Type B pancreatic cell (in vitro differentiated cells): ENCODE results near the gene OR10G4. TPM values are rescaled to one million over a fixed set of nuclear protein-coding genes. Genes with fewer than 3 reads are reported as not detected.
"Not testable (repeated sequence)": the region's sequence is repeated elsewhere in the genome, so short reads cannot be mapped to it uniquely, and the experiment has no call there.

Experiments
- DNase-seq: peaks from one replicate; pipeline ENCODE4 v3.0.0; 2021; ENCODE audit warnings: mixed read lengths; ENCODE audit not compliant: unreplicated experiment; ENCODE audit errors: extremely low spot score
- H3K27ac Mint-ChIP-seq: 2 replicates; pipeline ENCODE4 v1.8.0; 2021; ENCODE audit warnings: mild to moderate bottlenecking, mixed read lengths
- H3K27me3 Mint-ChIP-seq: 2 replicates; pipeline ENCODE4 v1.8.0; 2021; ENCODE audit warnings: mixed read lengths
- H3K36me3 Mint-ChIP-seq: 2 replicates; pipeline ENCODE4 v1.8.0; 2021; ENCODE audit warnings: mixed read lengths
- H3K4me1 Mint-ChIP-seq: one replicate; pipeline ENCODE4 v1.8.0; 2021; ENCODE audit warnings: mixed read lengths; ENCODE audit not compliant: unreplicated experiment
- H3K4me3 Mint-ChIP-seq: 2 replicates; pipeline ENCODE4 v1.8.0; 2021; ENCODE audit warnings: mild to moderate bottlenecking, mixed read lengths
- H3K9me3 Mint-ChIP-seq: 2 replicates; pipeline ENCODE4 v1.8.0; 2021; ENCODE audit warnings: mixed read lengths
- total RNA-seq: library from RNA; stranded (reverse); gene quantifications from 2 replicates; pipeline ENCODE4 v1.2.1, GENCODE V29; 2021; ENCODE audit warnings: low replicate concordance
- TF ChIP-seq, protein P1 (sequence below): fragments of 200-600 bp; sonication (generic); conservative IDR thresholded peaks from 2 replicates; pipeline ENCODE4 v1.5.0; 2021; ENCODE audit warnings: antibody characterized with exemption, mild to moderate bottlenecking

Gene OR10G4
- total RNA-seq, 1 donor from 2014 or later: not detected

DNA sequence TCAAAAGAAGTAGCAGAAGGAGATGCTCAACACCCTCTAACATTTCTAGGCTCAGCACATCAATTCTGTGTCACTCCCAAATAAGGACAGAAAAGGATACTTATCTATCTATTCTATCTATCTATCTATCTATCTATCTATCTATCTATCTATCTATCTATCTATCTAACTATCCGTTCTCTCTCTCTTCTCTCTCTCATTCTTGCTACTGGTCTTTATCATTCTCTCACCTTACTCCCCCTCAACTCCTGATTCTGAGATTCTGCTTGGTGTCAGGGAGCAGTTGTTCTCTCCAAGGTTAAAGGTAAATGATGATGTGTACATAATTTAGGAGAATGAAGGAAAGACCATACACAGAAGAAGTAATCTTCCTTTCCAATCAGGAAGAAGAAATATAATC, 17.7 kb upstream of the OR10G4 start, which contains the start of gene OR10G6:
Gene OR10G6, minus strand, starts transcription at position 43 of the 400 bp plus-strand sequence. Its CDS starts 0 bp downstream, at position 43.
- TF ChIP-seq, protein P1, sequence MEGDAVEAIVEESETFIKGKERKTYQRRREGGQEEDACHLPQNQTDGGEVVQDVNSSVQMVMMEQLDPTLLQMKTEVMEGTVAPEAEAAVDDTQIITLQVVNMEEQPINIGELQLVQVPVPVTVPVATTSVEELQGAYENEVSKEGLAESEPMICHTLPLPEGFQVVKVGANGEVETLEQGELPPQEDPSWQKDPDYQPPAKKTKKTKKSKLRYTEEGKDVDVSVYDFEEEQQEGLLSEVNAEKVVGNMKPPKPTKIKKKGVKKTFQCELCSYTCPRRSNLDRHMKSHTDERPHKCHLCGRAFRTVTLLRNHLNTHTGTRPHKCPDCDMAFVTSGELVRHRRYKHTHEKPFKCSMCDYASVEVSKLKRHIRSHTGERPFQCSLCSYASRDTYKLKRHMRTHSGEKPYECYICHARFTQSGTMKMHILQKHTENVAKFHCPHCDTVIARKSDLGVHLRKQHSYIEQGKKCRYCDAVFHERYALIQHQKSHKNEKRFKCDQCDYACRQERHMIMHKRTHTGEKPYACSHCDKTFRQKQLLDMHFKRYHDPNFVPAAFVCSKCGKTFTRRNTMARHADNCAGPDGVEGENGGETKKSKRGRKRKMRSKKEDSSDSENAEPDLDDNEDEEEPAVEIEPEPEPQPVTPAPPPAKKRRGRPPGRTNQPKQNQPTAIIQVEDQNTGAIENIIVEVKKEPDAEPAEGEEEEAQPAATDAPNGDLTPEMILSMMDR: no peak
- no peak for DNase-seq
- H3K27me3 Mint-ChIP-seq: no peaks in the 10 kb centered on the region
- H3K27ac Mint-ChIP-seq: no peak within 1 kb of the TSS
- no peak within 1 kb of the TSS for H3K4me3 Mint-ChIP-seq
- no peaks in the 10 kb centered on the region for H3K36me3 Mint-ChIP-seq
- H3K9me3 Mint-ChIP-seq: no peaks in the 10 kb centered on the region
- no peaks in the 10 kb centered on the region for H3K4me1 Mint-ChIP-seq

DNA sequence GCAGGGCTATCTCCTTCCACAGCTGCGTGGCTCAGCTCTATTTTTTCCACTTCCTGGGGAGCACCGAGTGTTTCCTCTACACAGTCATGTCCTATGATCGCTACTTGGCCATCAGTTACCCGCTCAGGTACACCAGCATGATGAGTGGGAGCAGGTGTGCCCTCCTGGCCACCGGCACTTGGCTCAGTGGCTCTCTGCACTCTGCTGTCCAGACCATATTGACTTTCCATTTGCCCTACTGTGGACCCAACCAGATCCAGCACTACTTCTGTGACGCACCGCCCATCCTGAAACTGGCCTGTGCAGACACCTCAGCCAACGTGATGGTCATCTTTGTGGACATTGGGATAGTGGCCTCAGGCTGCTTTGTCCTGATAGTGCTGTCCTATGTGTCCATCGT, 3.0 kb downstream of the OR10G4 start:
- H3K36me3 Mint-ChIP-seq, H3K4me1 Mint-ChIP-seq, H3K9me3 Mint-ChIP-seq, H3K27ac Mint-ChIP-seq, H3K27me3 Mint-ChIP-seq, H3K4me3 Mint-ChIP-seq, DNase-seq: not testable (repeated sequence)

DNA sequence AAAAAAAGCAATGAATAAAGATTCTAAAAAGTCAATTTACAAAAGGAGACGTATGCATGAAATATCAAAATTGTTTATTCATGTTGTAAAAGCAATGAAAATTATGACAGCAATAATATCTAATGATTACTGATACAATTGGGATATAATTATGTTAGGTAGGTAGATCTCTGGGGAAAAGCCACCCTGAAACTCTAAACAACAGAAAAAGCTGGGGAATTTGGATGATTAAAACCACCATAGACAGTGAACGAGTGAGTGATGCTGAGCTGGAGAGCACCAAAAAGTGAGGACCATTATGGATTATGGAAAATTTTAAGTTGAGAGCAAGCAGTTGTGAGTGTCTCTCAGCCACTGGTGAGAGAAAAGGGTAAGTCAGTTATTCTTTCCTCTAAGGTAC, 13.7 kb downstream of the OR10G4 start, which contains the start of gene OR10G8:
Gene OR10G8, plus strand, starts transcription at position 301 of the 400 bp plus-strand sequence. CDS start 2,825 bp downstream, outside the sequence.
- Mint-ChIP-seq H3K27me3 (peaks cover 3% of the 10 kb centered on the region), H3K27ac (no peak within 1 kb of the TSS), H3K4me1 (no peaks in the 10 kb centered on the region), H3K9me3 (no peaks in the 10 kb centered on the region), H3K4me3 (no peak within 1 kb of the TSS), H3K36me3 (no peaks in the 10 kb centered on the region)
- DNase-seq: no peak
- TF ChIP-seq, protein P1: no peak

DNA sequence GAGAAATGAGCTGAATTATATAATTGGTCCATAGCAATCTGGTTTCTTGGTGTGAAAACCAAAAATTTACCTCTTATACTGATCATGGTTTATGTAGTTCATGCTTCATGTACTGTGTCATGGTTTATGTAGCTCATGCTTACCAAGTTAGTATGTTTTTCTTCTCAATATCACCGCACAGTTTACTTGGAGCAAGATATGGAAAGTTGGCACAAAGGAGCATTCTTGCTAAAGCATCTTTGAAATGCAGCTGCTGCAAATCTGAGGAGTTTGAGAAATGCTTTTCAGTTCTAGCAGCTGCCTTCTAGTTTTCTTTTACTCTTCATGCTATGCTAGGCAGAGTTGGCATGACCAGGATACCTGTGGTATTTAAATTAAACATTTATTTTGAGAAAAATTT, 23.9 kb downstream of the OR10G4 start:
- H3K9me3 Mint-ChIP-seq: no peaks in the 10 kb centered on the region
- H3K27me3 Mint-ChIP-seq: peaks cover 4% of the 10 kb centered on the region
- H3K4me1 Mint-ChIP-seq: no peaks in the 10 kb centered on the region
- DNase-seq: no peak
- H3K4me3 Mint-ChIP-seq: no peak overlapping the region
- no peaks in the 10 kb centered on the region for H3K36me3 Mint-ChIP-seq
- TF ChIP-seq, protein P1: no peak
- H3K27ac Mint-ChIP-seq: no peak overlapping the region

DNA sequence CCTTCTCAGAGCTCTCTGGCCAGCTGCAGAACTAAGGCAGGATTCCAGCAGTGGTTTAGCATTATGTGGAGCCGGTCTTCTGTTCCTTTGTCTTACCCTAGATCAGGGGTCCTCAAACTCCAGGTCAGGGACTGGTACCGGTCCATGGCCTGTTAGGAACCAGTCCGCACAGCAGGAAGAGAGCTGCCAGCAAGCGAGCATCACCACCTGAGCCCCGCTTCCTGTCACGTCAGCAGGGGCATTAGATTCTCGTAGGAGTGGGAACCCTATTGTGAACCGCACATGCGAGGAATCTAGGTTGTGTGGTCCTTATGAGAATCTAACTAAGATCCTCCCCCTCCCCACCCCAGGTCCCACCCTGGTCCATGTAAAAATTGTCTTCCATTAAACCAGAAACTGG, 26.8 kb downstream of the OR10G4 start:
- H3K4me3 Mint-ChIP-seq: no peak overlapping the region
- H3K27ac Mint-ChIP-seq: no peak overlapping the region
- no peak for DNase-seq
- TF ChIP-seq, protein P1: no peak
- H3K36me3 Mint-ChIP-seq: no peaks in the 10 kb centered on the region
- no peaks in the 10 kb centered on the region for H3K4me1 Mint-ChIP-seq
- H3K27me3 Mint-ChIP-seq: peaks cover 4% of the 10 kb centered on the region
- no peaks in the 10 kb centered on the region for H3K9me3 Mint-ChIP-seq

DNA sequence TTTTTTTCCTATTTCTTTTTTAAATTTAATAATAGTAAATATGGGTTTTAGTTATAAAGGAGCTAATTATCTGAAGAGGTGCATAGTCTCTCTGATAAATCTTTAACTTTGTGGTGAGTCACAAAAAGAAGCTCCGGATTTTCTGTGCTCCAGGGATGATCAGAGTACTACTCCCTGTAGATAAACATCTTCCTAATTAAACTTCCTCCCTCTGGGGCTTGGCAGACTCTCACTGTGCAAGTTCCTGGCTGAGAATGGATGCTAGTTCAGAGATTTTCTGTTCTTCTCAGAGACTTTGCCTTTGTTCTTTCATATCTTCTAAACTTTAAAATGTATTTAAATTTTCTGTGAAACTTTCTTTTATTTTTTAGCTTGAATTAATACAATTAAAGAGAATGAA, 28.5 kb downstream of the OR10G4 start, which contains the start of gene OR10G7:
Gene OR10G7, minus strand, starts transcription at position 72 of the 400 bp plus-strand sequence. CDS start 2,324 bp downstream, outside the sequence.
- no peak within 1 kb of the TSS for H3K27ac Mint-ChIP-seq
- DNase-seq: no peak
- TF ChIP-seq, protein P1: no peak

More for the DNA sequence above, 28.5 kb downstream of the OR10G4 start, which contains the start of gene OR10G7:
- Mint-ChIP-seq H3K27me3 (peaks cover 4% of the 10 kb centered on the region), H3K4me3 (no peak within 1 kb of the TSS), H3K9me3 (no peaks in the 10 kb centered on the region), H3K36me3 (no peaks in the 10 kb centered on the region), H3K4me1 (no peaks in the 10 kb centered on the region)
